GM19468 (cell line): ENCODE results near the gene VPS37B.

Source experiments
- ATAC-seq: cut with Tn5 transposase; IDR thresholded peaks from one replicate; pipeline ENCODE4 v1.9.1; 2021; ENCODE audit warnings: mild to moderate bottlenecking, moderate library complexity, moderate number of reproducible peaks; ENCODE audit not compliant: unreplicated experiment; ENCODE audit errors: extremely low read depth

VPS37B gene

GRCh38 chr12:122825773-122826724 is 69.9 kb downstream of the VPS37B start:
- no peak for ATAC-seq

GRCh38 chr12:122823429-122823828 is 72.5 kb downstream of the VPS37B start:
- ATAC-seq = no peak

- no peak for ATAC-seq
These were observed 75.1 kb downstream of the VPS37B start for GRCh38 chr12:122820838-122821271.

GRCh38 chr12:122820138-122820537 is 75.8 kb downstream of the VPS37B start:
- ATAC-seq = no peak

- ATAC-seq = no peak
These were observed 76.6 kb downstream of the VPS37B start for GRCh38 chr12:122819209-122819785.
